MM.1S (cell line): Measurements from ENCODE around the gene BPIFB2.

Source experiments
- DNase-seq: peaks from one replicate; pipeline ENCODE4 v3.0.0-alpha.2; 2015
- H2AFZ ChIP-seq: fragments of 300-600 bp; sonication (generic); 2 replicates; pipeline ENCODE4 v1.6.0; 2016; ENCODE audit warnings: antibody characterized with exemption, low read length
- H3F3A ChIP-seq: fragments of 300-600 bp; sonication (generic); 2 replicates; pipeline ENCODE4 v1.6.1; 2016; ENCODE audit warnings: mild to moderate bottlenecking, antibody characterized with exemption, low read length, moderate library complexity, mixed read lengths; ENCODE audit not compliant: insufficient read depth
- H3K27ac ChIP-seq: fragments of 300-600 bp; sonication (generic); 2 replicates; pipeline ENCODE4 v1.5.1; 2016; ENCODE audit warnings: mild to moderate bottlenecking, low read length
- H3K27me3 ChIP-seq: fragments of 300-600 bp; sonication (generic); replicated peaks from 2 replicates; pipeline ENCODE4 v1.6.0; 2016; ENCODE audit warnings: low read length; ENCODE audit not compliant: insufficient read depth
- H3K36me3 ChIP-seq: fragments of 300-600 bp; sonication (generic); replicated peaks from 2 replicates; pipeline ENCODE4 v1.6.1; 2016; ENCODE audit warnings: mild to moderate bottlenecking, low read length, mixed read lengths; ENCODE audit not compliant: insufficient read depth
- H3K4me1 ChIP-seq: fragments of 300-600 bp; sonication (generic); 2 replicates; pipeline ENCODE4 v1.6.1; 2016; ENCODE audit warnings: low read length, mixed read lengths
- H3K4me2 ChIP-seq: fragments of 300-600 bp; sonication (generic); 2 replicates; pipeline ENCODE4 v1.6.0; 2016; ENCODE audit warnings: low read depth, low read length
- H3K4me3 ChIP-seq: fragments of 300-600 bp; sonication (generic); 2 replicates; pipeline ENCODE4 v1.5.1; 2016; ENCODE audit warnings: low read length, mixed read lengths
- H3K79me2 ChIP-seq: fragments of 300-600 bp; sonication (generic); 2 replicates; pipeline ENCODE4 v1.6.1; 2016; ENCODE audit warnings: mixed run types, low read length, mixed read lengths
- H3K9ac ChIP-seq: fragments of 300-600 bp; sonication (generic); 2 replicates; pipeline ENCODE4 v1.6.1; 2016; ENCODE audit warnings: low read length, mixed read lengths
- H3K9me2 ChIP-seq: fragments of 300-600 bp; sonication (generic); replicated peaks from 2 replicates; pipeline ENCODE4 v1.6.1; 2016; ENCODE audit warnings: mild to moderate bottlenecking, low read length, mixed read lengths; ENCODE audit not compliant: insufficient read depth
- H3K9me3 ChIP-seq: fragments of 300-600 bp; sonication (generic); replicated peaks from 2 replicates; pipeline ENCODE4 v1.6.1; 2016; ENCODE audit warnings: mild to moderate bottlenecking, low read length, mixed read lengths; ENCODE audit not compliant: insufficient read depth
- H4K20me1 ChIP-seq: fragments of 300-600 bp; sonication (generic); 2 replicates; pipeline ENCODE4 v1.6.1; 2016; ENCODE audit warnings: mild to moderate bottlenecking, low read length, moderate library complexity, mixed read lengths; ENCODE audit not compliant: insufficient read depth
- CTCF ChIP-seq: fragments of 300-600 bp; sonication (generic); IDR thresholded peaks from 2 replicates; pipeline ENCODE4 v1.5.1; 2016; ENCODE audit warnings: antibody characterized with exemption, low read length, mixed read lengths
- EZH2 ChIP-seq: fragments of 300-600 bp; sonication (generic); optimal IDR thresholded peaks from 2 replicates; pipeline ENCODE3; 2017; ENCODE audit warnings: low read depth, mild to moderate bottlenecking, antibody characterized with exemption, low read length, mixed read lengths
- EZH2phosphoT487 ChIP-seq: fragments of 300-600 bp; sonication (generic); IDR thresholded peaks from 2 replicates; pipeline ENCODE4 v1.6.1; 2018; ENCODE audit warnings: antibody characterized with exemption, low read length

Gene BPIFB2

GRCh38 chr20:32975698-32976674 lies 31.5 kb upstream of the BPIFB2 start:
- TF ChIP-seq EZH2phosphoT487 (no peak), EZH2 (no peak), CTCF (no peak)
- no peak overlapping the region for H3K4me2 ChIP-seq
- peaks cover 17% of the 10 kb centered on the region for H3K4me1 ChIP-seq
- no peaks in the 10 kb centered on the region for H3K9me2 ChIP-seq
- no peaks in the 10 kb centered on the region for H4K20me1 ChIP-seq
- H3K4me3 ChIP-seq: no peak overlapping the region
- H3K27me3 ChIP-seq: peaks cover 5% of the 10 kb centered on the region; the same call in 1 of the 2 replicates
- H3K79me2 ChIP-seq: no peaks in the 10 kb centered on the region
- no peaks in the 10 kb centered on the region for H3K36me3 ChIP-seq
- no peak overlapping the region for H3K27ac ChIP-seq
- H2AFZ ChIP-seq: no peak overlapping the region
- no peaks in the 10 kb centered on the region for H3F3A ChIP-seq
- H3K9me3 ChIP-seq: no peaks in the 10 kb centered on the region
- no peak overlapping the region for H3K9ac ChIP-seq
- DNase-seq: no peak

GRCh38 chr20:32976746-32977145 lies 30.8 kb upstream of the BPIFB2 start:
- H3K9ac ChIP-seq: no peak overlapping the region
- peaks cover 10% of the 10 kb centered on the region for H3K4me1 ChIP-seq
- H3K9me3 ChIP-seq: no peaks in the 10 kb centered on the region
- H3K4me3 ChIP-seq: no peak overlapping the region
- H3K36me3 ChIP-seq: no peaks in the 10 kb centered on the region
- no peak for DNase-seq
- peaks cover 5% of the 10 kb centered on the region; the same call in 1 of the 2 replicates for H3K27me3 ChIP-seq
- no peaks in the 10 kb centered on the region for H3K79me2 ChIP-seq
- H2AFZ ChIP-seq: no peak overlapping the region
- TF ChIP-seq EZH2phosphoT487 (no peak), CTCF (no peak), EZH2 (no peak)
- no peak overlapping the region for H3K27ac ChIP-seq
- H3K9me2 ChIP-seq: no peaks in the 10 kb centered on the region
- no peak overlapping the region for H3K4me2 ChIP-seq
- H3F3A ChIP-seq: no peaks in the 10 kb centered on the region
- H4K20me1 ChIP-seq: no peaks in the 10 kb centered on the region

- H3K9me3 ChIP-seq: no peaks in the 10 kb centered on the region
- H3K9me2 ChIP-seq: no peaks in the 10 kb centered on the region
- DNase-seq: no peak
- no peak overlapping the region for H3K4me3 ChIP-seq
- no peak overlapping the region for H3K9ac ChIP-seq
- no peaks in the 10 kb centered on the region for H3K36me3 ChIP-seq
- no peaks in the 10 kb centered on the region for H3F3A ChIP-seq
- H2AFZ ChIP-seq: no peak overlapping the region
- TF ChIP-seq CTCF: no peak
- TF ChIP-seq EZH2: no peak
- TF ChIP-seq EZH2phosphoT487: no peak
- H3K79me2 ChIP-seq: no peaks in the 10 kb centered on the region
- no peaks in the 10 kb centered on the region for H4K20me1 ChIP-seq
- H3K4me1 ChIP-seq: peaks cover 3% of the 10 kb centered on the region
- peaks cover 5% of the 10 kb centered on the region; the same call in 1 of the 2 replicates for H3K27me3 ChIP-seq
- no peak overlapping the region for H3K4me2 ChIP-seq
- no peak overlapping the region for H3K27ac ChIP-seq
These were observed 30.1 kb upstream of the BPIFB2 start for GRCh38 chr20:32977281-32978008.
